Suppressor macrophage treated with lipopolysaccharide for 4 hours (primary cell): ENCODE results near the gene CCDC187.

Experiments
- DNase-seq: peaks from one replicate; pipeline ENCODE4 v3.0.0-alpha.2; 2020

Gene CCDC187

DNA sequence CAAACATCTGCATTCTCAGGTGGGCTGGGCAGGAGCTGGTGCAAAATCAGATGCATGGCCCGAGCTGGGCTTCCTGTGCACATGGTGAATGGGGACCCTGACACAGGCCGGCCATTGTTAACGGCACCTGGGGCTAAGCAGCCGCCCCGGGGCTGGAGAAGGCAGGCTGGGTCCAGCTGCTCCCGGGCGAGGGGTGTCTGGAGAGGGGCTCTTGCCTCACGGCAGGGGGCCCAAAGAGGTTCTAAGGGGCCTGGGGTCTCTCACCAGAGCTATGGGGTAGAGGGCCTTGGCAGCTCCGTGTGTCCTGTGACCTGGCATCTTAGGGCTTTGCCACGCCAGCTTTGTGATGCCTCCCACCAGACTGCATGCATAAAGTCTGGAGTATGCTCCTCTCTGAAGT lies 53.2 kb downstream of the CCDC187 start:
- DNase-seq = no peak

DNA sequence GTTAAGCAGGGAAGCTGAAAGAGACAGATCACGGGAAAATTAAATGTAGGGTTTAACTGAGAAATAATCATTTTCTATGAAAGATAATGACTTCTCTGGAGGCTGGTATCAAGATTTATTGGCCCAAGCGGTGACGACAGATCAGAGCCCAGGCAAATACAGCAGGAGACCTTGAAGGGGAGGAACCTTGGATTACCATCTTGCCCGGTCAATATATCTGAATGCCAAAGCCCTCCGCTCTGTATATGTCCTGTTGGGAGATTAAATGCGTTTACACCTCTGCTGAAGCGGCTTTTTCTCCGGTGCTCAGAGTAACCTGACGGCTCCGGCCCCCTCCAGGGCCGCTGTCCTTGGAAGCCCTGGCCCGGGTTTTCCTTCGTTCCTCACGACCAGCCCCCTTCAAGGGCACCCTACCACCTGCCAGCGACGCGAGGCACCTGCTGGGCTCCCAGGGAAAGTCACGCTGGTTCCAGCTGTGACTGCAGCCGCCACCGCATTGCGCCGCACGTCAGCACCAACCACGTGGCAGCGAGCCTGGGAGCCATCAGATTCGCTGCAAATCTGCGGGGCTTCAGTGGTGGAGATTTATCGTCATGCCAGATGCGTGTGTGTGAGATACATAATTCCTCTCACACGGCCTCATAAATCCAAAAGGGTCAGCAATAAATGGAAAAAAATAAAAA lies 53.9 kb downstream of the CCDC187 start:
- DNase-seq = no peak

DNA sequence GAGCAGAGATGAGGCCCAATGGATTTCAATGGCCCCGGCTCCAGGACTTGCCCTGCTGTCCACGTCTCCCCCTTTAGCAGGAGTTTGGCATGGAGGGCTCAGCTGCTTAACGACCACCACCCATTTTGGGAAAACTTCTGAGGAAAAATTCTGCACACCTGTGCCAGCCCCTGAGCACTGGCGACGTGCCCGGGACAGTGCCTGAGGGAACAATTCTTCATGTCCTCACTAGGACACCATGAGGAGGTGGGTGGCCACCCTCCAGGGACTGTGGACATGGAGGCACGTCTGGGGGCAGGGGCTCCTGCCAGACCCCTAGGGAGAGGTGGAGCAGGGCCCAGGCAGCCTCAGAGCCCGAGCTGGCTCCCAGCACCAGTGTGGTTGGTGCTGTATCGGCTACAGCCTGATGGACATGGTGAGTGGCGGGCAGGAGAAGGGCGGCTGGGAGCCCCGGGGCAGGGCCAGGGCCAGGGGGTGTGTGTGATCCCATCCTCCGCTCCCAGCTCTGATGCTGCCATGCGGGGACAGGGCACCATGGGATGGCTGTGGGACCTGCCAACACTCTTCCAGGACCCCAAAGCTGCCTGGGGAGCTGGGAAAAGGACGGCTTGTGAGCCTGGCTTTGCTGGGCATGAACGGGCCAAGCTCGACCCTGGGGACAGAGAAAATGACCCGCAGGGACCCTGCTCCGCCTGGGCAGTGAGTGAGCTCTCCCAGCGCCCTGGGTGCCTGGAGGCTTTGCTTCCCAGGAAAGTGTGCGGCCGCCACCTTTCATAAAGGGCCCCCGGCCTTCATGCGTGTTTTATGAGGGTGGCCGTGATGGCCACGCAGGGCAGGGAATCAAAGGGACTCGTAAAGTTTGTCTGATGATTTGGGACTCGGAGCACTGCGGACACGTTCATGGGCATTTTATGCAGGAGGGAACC lies 54.7 kb downstream of the CCDC187 start:
- no peak for DNase-seq

DNA sequence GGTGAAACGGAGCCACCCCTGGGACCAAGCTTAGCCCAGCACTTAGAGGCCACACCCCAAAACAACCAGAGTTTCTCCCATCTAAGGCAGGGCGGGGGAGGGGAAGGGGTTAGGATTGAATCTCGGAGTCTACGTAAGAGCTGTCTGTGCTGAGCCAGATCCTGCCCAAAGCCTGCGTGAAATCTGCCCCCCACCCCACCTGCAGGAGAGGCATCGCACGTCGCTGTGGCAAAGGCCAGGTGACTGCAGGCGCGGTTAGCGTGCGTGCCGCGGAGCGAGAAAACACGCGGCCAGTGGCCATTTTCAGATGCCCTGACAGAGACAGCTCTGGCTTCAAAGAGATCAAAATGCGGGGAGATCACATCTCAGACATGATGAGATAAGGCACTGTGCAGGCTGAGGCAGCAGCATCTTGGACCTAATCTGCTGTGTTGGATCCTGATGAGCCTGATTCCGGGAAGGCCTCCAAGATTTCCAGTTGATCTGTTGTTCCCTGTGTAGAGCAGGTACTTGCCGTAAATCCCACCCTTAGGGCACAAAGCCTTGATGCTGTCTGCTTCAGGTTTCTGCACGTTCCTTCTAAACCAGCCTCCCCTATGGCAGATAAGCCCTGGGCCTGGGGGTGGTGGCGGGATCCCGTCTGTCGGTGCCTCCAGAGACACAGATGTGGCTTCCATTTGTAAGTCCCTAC lies 55.8 kb downstream of the CCDC187 start:
- DNase-seq = no peak

DNA sequence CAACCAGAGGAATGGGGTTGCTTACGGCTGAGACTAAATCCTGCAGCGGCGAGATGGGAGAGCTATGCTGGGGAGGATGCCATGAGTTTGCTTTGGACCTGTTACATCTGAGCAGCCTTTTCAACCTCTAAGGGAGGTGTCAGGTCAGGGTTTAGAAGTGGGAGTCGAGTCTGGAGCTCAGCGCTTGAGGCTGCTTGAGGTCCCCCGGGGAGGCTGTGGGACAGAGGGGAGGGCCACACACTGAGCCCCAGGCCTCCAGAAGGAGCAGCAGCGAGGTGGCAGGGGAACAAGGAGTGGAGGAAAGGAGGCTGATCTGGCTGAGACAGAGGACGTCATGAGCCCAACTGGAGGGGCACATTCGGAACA lies 56.4 kb downstream of the CCDC187 start:
- no peak for DNase-seq

DNA sequence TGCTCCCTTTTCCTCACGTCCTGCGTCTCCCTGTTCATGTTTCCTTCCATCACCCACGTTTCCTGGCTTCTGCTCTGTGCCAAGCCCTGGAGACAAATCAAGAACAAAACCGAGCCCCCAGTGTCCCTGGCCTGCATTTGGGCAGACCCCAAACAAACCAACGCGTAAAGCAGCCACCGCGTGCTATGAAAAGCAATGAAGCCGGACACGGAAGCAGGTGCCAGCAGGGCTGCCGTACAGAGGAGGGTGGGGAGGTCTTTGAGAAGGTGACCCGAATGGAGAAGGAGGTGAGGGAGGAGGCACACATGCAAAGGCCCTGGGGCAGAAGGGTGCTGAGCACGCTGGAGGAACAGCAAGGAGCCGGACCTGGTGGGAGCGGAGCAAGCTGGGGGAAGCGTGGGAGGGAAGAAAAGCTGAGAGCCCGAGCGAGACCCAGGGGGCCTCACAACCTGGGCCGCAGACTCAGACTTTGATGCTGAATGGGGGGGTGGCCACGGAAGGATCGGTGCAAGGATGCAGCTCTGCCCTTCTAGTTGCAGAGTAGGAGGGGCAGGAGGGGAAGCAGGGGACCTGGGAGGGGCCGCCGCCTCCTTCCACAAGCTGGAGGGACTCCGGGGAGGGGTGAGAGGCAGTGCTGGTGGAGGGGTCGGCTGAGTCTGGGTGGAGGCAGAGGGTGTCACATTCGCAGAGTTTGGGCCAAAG lies 56.9 kb downstream of the CCDC187 start:
- no peak for DNase-seq

DNA sequence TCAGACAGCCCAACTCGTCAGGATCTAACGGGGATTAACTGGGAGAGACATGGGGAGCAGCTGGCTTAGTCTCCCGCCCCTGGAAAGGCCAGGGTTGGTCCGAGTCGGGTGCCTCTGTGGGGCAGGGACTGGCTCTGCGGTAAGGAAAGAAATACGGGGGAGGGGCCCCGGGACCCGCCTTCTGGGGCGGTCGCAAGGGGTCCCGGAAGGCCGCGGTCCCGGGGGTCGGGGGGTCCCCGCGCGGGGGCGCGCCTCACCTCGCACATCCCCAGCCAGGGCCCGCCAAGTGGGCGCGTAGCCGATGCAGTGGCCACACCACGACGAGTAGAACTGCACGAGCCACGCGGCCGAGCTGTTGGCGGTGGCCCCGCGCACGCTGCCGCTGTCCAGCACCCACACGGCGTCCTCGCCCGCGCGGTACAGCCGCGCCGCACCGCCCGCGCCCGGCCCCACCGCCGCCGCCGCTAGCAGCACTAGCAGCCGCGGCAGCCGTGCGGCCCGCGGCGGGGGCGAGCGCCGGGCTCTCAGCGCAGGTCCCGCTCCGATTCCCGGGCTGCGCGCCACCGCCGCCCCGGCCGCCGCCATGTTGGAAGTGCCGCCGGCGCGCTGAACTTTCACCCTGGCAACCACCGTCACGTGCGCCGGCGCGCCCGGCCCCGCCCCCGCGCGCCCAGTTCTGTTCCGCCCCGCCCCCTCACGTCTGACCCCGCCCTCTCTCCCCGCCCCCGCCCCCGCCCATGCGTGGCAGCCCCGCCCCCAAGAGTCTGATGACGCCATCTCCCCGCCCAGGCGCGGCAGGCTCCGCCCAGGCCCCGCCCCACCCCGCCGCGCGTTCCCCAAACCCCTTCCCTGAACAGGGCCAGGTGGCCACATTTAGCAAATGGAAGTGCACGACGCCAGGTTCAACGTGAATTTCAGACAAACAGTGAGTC lies 58.4 kb downstream of the CCDC187 start, which contains the start of gene QSOX2:
Gene QSOX2 (minus strand): TSS at position 594 of the 932 bp plus-strand sequence. CDS start 9 bp downstream, at position 585.
- peak; percentile 90 for DNase-seq

DNA sequence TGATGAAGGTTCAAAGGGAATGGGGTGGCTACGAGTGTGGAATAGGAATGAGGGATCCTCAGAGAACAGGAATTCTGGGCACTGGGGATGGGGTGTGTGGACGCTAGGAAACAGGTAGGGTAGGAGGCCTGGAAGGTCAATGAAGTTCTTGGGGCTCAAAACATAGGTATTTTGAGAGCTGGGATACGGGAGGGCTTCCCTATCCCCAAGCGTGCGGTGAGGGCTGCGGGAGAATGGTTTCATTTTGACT lies 59.0 kb downstream of the CCDC187 start:
- DNase-seq = no peak

DNA sequence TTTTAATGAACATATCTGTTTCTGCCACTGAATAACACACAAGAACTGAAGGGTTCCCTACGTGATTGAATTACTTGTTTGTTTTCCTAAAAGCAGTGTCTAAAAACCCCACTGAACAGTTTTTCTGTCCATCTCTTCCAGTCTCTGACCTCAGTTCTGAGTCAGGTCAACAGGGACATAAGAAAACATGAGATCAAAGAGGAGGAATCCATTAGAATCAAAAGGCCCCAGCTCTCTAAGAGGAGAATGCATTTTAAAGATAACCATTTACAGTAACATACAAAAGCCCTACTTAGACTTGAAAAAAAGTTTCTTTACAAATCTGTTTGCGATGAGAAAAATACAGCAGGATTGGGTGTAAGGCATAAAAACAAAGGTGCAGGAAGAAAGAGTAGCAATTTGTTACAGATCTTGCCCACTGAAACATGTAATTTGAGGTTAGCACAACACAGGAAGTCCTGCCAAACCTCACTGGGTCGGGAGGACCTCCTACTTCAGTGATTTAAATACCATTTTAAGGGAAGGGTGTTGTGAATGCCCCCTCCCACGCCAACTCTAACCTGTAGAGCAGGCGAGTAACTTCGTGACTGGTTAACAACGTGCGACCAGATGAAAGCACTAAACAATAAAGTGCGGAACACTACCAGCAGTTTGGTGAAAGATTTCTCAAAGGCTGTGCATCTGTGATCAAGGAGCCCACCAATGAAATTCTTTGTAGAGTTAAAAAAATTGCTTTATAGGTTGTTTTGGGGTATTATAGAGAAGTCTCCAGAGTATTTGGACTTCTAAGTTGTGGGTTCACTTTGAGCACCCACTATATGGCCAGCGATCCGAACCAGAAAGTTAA lies 59.5 kb downstream of the CCDC187 start:
- DNase-seq = no peak

DNA sequence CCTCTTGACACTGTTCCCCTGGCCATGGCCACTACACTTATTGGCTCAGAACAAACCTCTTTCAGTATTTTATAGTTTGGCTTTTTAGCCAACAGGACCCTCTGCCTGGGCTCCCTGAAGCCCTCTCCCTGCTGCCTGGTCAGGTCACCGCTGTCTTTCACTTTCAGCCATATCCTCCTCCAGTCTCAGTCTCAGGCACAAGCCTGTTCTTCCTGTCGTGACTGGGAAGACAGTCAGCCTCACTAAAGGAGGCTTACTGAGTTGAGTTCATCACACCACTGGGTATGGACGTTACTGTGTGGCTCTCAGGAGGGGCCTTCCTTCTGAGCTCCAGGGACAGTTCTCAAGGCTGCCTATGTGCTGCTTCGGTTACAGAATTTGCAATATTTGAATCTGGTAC lies 60.3 kb downstream of the CCDC187 start:
- DNase-seq = no peak

DNA sequence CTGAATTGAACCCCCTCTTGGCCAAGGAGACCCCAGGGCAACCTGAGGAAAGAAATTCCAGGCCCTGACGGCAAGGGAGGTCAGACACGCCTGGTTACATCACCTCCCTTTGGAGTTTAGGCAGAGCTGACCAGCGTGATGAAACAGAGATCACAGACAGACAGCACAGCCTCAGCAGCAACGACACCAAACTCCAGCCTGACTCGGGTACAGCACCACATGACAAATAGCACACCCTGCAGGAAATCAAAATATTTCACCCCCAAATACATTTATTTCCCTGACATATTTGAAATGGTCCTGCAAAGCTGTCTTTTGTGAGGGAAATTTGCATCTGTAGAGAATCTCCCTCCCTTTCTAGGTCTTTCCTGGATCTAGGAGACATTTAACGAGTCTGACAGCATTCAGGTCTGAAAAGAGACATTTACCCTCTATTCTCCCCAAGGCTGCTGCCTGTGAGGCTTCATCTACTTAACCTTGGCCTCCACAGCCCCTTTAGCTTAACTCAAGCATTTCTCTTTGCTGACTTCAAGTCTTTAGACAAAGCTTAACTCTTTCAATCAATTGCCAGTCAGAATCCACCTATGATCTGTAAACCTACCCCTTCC lies 60.9 kb downstream of the CCDC187 start:
- no peak for DNase-seq

DNA sequence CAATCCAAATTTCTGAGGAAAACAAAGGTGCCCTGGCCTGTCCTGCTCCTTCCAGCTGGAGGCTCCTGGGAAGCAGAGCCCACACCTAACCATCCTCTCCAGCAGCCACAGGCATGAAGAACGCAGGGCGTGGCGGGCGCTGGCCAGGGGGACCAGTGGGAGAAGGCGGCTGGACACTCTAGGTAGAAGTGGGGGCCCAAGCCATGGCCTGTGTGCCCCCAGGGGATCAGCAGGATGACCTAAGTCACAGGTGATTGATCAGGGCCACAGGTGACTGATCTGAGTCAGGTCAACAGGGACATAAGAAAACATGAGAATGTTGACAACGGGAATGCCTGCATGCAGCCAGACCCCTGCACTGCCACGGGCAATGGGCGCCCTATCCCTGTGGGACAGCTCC lies 61.6 kb downstream of the CCDC187 start:
- no peak for DNase-seq

DNA sequence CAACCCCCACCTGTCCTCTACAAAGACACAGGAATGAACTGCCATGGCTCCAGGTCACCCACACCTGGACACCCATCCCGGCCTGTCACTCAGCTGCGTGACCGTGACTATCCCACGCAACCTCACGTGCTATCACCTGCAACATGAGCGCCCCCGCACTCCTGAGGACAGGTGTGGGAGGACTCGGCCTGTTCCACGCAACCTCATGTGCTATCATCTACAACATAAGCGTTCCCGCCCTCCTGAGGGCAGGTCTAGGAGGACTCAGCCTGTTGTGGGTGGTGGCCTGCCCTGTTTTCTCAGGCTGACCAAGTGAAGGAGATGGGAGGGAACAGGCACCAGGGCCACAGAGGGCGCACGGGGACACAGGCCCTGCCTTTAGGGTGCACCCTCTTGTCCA lies 62.4 kb downstream of the CCDC187 start:
- no peak for DNase-seq

DNA sequence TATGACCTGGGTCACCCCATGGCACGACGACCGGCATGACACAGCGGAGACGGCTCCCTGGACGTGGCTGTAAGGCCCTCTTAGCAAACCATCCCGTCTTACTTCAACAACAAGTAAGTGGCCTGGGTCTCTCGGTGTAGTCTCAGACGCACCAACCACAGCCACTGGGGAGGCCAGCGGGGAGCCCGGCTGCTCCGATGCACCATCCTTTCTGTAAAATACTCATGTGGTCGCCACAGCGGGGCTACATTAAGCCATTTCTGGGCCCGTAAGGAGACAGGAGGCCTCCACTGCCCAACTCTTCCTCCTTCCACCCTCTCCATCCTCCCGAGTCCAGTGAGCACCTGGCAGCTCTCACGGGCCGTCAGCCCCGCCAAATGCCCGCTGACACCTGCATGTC lies 63.0 kb downstream of the CCDC187 start:
- no peak for DNase-seq

DNA sequence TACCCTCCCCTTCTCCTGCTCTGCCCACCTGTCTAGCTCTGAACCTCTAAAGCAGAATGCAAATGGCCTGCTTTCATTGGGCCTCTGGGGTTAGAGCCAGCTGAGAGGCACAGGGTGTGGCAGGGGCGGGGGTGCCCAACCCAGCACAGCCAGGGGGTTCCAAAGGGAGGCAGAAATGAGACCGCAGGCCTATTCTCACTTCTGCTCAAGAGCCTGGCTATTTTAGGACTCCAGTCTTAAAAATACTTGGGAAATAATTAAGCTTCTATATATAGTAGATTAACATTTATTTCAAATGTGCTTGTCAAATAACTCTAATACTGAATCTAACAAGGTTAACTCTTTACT lies 63.9 kb downstream of the CCDC187 start:
- no peak for DNase-seq

DNA sequence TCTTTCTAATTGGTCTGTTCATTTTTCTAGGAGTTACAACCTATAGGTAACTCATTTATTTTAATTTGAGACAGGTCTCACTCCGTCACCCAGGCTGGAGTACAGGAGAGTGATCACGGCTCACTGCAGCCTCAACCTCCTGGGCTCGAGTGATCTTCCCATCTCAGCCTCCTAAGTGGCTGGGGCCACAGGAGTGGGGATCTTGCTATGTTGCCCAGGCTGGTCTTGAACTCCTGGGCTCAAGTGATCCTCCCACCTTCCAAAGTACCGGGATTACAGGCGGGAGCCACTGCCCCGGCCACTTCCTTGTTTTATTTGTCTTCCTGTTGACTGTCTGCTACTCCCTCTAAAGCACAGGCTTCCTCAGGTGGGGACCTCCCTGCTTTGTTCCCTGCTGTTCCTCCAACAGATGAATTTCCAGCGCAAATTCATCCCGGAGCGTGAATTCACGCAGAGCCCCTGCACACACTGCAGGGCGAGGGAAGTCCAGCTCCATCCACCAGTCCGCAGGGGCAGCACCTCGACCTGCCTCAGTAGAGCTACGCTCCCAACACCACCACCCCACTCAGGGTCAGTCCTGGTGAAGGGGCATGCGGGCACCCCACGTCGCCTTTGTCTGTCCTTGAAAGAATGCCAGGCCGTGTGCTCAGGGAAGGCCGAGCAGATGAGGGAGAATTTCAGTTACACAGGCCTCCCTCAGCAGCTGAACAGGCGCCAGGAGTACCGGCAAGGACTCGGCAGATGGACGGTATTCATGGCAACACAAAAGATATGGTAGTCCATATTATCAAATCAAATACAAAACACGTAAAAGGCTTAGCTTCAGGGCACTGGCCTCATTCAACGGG lies 64.5 kb downstream of the CCDC187 start:
- no peak for DNase-seq

DNA sequence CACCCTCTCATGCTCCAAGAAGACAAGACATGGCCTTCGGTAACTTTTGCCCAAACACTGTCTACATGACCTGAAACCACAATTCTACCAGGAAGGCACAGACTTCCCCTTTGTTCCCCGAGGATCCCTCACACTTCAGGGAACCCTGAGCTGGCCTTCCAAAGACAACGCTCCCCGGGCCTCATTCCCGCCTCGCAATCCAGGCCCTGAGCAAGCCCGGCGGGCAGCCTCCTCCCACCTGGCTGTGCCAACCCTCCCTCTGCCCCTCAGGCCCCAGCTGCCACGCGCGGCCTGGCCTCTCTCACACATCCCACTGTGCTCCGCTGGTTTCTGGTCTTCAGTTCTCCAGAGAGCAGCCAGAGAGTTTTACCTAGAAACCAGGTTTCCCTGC lies 65.6 kb downstream of the CCDC187 start:
- DNase-seq = no peak

DNA sequence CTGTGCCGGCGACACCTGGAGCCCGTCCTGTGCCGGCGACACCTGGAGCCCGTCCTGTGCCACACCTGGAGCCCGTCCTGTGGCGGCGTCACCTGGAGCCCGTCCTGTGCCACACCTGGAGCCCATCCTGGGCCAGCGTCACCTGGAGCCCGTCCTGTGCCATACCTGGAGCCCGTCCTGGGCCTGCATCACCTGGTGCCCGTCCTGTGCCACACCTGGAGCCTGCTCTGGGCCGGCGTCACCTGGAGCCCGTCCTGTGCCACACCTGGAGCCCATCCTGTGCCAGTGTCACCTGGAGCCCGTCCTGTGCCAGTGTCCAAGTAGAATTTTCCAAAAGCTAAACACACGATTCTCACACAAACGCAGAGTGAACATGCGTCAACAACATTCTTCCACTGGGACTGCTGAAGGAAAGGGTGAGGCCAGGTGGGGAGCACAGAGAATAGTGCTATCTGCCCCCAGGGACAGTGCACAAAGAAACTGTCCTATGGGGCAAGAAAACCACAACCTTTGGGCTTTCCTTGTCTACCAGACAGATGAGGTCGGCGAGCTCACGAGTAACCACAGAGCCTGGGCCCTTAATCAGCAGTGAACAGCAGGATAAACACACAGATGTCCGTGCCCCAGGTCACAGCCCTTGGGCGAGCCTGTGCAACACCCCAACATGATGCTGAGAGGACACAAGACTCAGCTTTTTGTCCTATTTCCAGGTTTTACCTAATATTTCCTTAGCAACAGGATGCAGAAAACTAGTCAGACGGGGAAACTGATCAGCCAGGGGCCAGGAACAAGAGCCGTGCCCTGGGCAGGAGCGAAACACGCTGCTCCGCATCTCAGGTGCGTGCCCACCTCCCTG lies 66.2 kb downstream of the CCDC187 start:
- DNase-seq = no peak
